Uterus (tissue), 2 donors: ENCODE measurements around the gene KCTD11.
"Not testable (repeated sequence)": the region's sequence is repeated elsewhere in the genome, so short reads cannot be mapped to it uniquely, and the experiment has no call there.

Experiments used
- CTCF ChIP-seq, 4 experiments: fragments of 200-600 bp in 2 of 4; fragments of 450-650 bp in 2 of 4; sonication (generic) in 2 of 4; IDR thresholded peaks; one replicate each; pipeline ENCODE4 v1.5.1; 2016 to 2019; ENCODE audit warnings: antibody characterized with exemption in 4 of 4, mild to moderate bottlenecking in 2 of 4, moderate library complexity in 1 of 4
- POLR2A ChIP-seq, 2 donors: fragments of 450-650 bp; IDR thresholded peaks; one replicate each; pipeline ENCODE4 v1.6.1; 2016; ENCODE audit warnings: antibody characterized with exemption in 2 of 2, mild to moderate bottlenecking in 1 of 2, moderate library complexity in 1 of 2

- TF ChIP-seq CTCF, POLR2A (IDR thresholded peaks at IDR 0.05): not testable (repeated sequence)
These were observed 16.2 kb upstream of the KCTD11 start for GRCh38 chr17:7335765-7336164.
